Panc1 (cell line): ENCODE data around the gene RDX. TPM values are rescaled to one million over a fixed set of nuclear protein-coding genes. Genes with fewer than 3 reads are reported as not detected.

Experiments used
- ATAC-seq: fragments of 200-7000 bp; cut with Tn5 transposase; 2 replicates; pipeline ENCODE4 v1.9.1; 2020; ENCODE audit warnings: mild to moderate bottlenecking, moderate library complexity
- BruUV-seq: library from RNA; stranded (reverse); fragments of 400-500 nt; replicated peaks from 2 replicates; lab custom pipeline; 2021; lab: Mats Ljungman, UMichigan
- CTCF ChIA-PET: fragments of 300-600 bp; sonication (Branson Sonifier 250); formaldehyde crosslinking; loops from one replicate; lab custom pipeline; 2022; ENCODE audit warnings: antibody characterized with exemption; lab: Charles Lee
- POLR2A ChIA-PET: fragments of 300-600 bp; sonication (Branson Sonifier 250); formaldehyde crosslinking; loops from one replicate; lab custom pipeline; 2022; ENCODE audit warnings: antibody characterized with exemption; lab: Charles Lee
- DNase-seq: peaks from one replicate; pipeline ENCODE4 v3.0.0-alpha.2; 2010; ENCODE audit warnings: low read depth, low spot score
- H3K27ac ChIP-seq: 2 replicates; pipeline ENCODE4 v1.5.1; 2011; ENCODE audit warnings: mild to moderate bottlenecking, low read length, inconsistent platforms
- H3K27me3 ChIP-seq: fragments of 200-500 bp; sonication (Bioruptor generic); 2 replicates; pipeline ENCODE4 v1.6.0; 2014; ENCODE audit warnings: low read length, inconsistent platforms; ENCODE audit not compliant: control insufficient read depth, insufficient read depth
- H3K36me3 ChIP-seq: fragments of 200-500 bp; sonication (Bioruptor generic); 2 replicates; pipeline ENCODE4 v1.5.1; 2014; ENCODE audit warnings: inconsistent platforms, mild to moderate bottlenecking, low read length, moderate library complexity; ENCODE audit not compliant: control insufficient read depth, insufficient read depth
- H3K4me1 ChIP-seq: 2 replicates; pipeline ENCODE4 v1.5.1; 2011; ENCODE audit warnings: inconsistent platforms, mild to moderate bottlenecking, low read length, moderate library complexity; ENCODE audit not compliant: control insufficient read depth, insufficient read depth
- H3K4me3 ChIP-seq, 2 experiments: 2 replicates each; pipeline ENCODE4 v1.5.1; 2011 to 2012; ENCODE audit warnings: low read depth in 2 of 2, low read length in 2 of 2, mild to moderate bottlenecking in 2 of 2, inconsistent platforms in 1 of 2, moderate library complexity in 1 of 2
- H3K9me3 ChIP-seq: fragments of 200-500 bp; sonication (Bioruptor generic); 2 replicates; pipeline ENCODE4 v1.5.1; 2014; ENCODE audit warnings: low read depth, mild to moderate bottlenecking, inconsistent platforms, low read length, moderate library complexity; ENCODE audit not compliant: control insufficient read depth, insufficient read depth
- POLR2AphosphoS5 ChIP-seq: IDR thresholded peaks from 2 replicates; pipeline ENCODE4 v1.6.1; 2012; ENCODE audit warnings: mild to moderate bottlenecking, low read depth, low read length, moderate library complexity
- SIN3A ChIP-seq: IDR thresholded peaks from 2 replicates; pipeline ENCODE4 v1.6.1; 2012; ENCODE audit warnings: low read depth, mild to moderate bottlenecking, low read length, moderate library complexity, borderline replicate concordance; ENCODE audit not compliant: insufficient read depth
- TCF7L2 ChIP-seq: IDR thresholded peaks from 2 replicates; pipeline ENCODE4 v1.6.1; 2011; ENCODE audit warnings: mild to moderate bottlenecking, low read depth, low read length, inconsistent platforms
- in situ Hi-C: cut with HindIII; loops from 2 replicates; pipeline ENCODE4 v1.10.0; 2016; ENCODE audit warnings: low sequenced_read_pairs, low pct_unique_long_range_greater_than_20kb
- intact Hi-C: fragments of 100-400 bp; cut with micrococcal nuclease; formaldehyde crosslinking; loops from one replicate; pipeline ENCODE4 v1.10.0; 2022; ENCODE audit not compliant: unreplicated experiment
- total RNA-seq: library from RNA; stranded (reverse); gene quantifications from one replicate; pipeline ENCODE4 v1.2.1, GENCODE V29; 2021; ENCODE audit not compliant: unreplicated experiment
- TF ChIP-seq, protein P1 (sequence below): fragments of 450-650 bp; IDR thresholded peaks from 2 replicates; pipeline ENCODE4 v1.5.1; 2017; ENCODE audit warnings: mild to moderate bottlenecking
- TF ChIP-seq, protein P2 (sequence below), 2 experiments: IDR thresholded peaks; 2 replicates each; pipeline ENCODE4 v1.6.1; 2011 to 2012; ENCODE audit warnings: low read depth in 2 of 2, control low read depth in 1 of 2, low read length in 1 of 2, mild to moderate bottlenecking in 1 of 2, moderate library complexity in 1 of 2; ENCODE audit not compliant: insufficient read depth in 1 of 2

Gene RDX
- total RNA-seq, 1 experiment from 2014 or later: 200 TPM

DNA sequence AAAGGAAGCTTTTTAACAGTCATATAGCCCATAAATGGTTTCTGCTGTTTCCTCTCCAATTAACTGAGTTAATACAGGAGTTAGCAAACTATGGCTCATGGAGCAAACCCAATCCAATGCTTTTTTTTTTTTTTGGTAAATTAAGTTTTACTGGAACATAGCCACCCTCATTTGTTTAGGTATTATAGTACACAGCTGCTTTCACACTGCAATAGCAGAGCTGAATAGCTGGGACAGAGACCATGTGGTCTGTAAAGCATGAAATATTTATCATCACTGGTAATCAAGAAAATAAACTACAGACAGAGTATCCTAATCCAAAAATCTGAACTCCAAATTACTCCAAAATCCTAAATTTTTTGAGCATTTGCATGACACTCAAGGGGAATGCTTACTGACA, 53.7 kb downstream of the RDX start:
- Histone ChIP-seq H3K4me1 (no peaks in the 10 kb centered on the region), H3K9me3 (no peaks in the 10 kb centered on the region), H3K4me3 (no peak overlapping the region), H3K27ac (no peak overlapping the region), H3K27me3 (no peaks in the 10 kb centered on the region), H3K36me3 (peaks cover 19% of the 10 kb centered on the region)
- TF ChIP-seq SIN3A: no peak
- ChIA-PET CTCF (no interaction called here), POLR2A (no interaction called here)
- ATAC-seq (no peak), DNase-seq (no peak)
- in situ Hi-C loops (no loop called here), intact Hi-C loops (no loop called here)
- BruUV-seq: no TSS peak

DNA sequence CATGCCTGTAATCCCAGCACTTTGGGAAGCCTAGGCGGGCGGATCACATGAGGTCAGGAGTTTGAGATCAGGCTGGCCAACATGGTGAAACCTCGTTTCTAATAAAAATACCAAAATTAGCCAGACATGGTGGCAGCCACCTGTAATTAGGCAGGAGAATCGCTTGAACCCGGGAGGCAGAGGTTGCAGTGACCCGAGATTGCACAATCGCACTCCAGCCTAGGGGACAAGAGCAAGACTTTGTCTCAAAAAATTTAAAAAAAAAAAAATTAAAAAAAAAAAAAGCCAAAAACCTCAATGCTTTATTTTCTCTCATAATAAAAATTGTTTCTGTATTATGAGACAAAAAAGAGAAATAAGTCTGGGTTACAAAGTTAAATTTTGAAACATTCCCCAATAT, 54.2 kb downstream of the RDX start:
- H3K27me3 ChIP-seq: no peaks in the 10 kb centered on the region
- POLR2A ChIA-PET: no interaction called here
- DNase-seq: no peak
- H3K36me3 ChIP-seq: peaks cover 18% of the 10 kb centered on the region
- no peak overlapping the region for H3K27ac ChIP-seq
- in situ Hi-C loops: no loop called here
- H3K4me3 ChIP-seq: no peak overlapping the region
- CTCF ChIA-PET: no interaction called here
- ATAC-seq: no peak
- no peak for TF ChIP-seq SIN3A
- TF ChIP-seq, protein P1, sequence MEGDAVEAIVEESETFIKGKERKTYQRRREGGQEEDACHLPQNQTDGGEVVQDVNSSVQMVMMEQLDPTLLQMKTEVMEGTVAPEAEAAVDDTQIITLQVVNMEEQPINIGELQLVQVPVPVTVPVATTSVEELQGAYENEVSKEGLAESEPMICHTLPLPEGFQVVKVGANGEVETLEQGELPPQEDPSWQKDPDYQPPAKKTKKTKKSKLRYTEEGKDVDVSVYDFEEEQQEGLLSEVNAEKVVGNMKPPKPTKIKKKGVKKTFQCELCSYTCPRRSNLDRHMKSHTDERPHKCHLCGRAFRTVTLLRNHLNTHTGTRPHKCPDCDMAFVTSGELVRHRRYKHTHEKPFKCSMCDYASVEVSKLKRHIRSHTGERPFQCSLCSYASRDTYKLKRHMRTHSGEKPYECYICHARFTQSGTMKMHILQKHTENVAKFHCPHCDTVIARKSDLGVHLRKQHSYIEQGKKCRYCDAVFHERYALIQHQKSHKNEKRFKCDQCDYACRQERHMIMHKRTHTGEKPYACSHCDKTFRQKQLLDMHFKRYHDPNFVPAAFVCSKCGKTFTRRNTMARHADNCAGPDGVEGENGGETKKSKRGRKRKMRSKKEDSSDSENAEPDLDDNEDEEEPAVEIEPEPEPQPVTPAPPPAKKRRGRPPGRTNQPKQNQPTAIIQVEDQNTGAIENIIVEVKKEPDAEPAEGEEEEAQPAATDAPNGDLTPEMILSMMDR: no peak
- TF ChIP-seq POLR2AphosphoS5: no peak
- TF ChIP-seq, protein P2, sequence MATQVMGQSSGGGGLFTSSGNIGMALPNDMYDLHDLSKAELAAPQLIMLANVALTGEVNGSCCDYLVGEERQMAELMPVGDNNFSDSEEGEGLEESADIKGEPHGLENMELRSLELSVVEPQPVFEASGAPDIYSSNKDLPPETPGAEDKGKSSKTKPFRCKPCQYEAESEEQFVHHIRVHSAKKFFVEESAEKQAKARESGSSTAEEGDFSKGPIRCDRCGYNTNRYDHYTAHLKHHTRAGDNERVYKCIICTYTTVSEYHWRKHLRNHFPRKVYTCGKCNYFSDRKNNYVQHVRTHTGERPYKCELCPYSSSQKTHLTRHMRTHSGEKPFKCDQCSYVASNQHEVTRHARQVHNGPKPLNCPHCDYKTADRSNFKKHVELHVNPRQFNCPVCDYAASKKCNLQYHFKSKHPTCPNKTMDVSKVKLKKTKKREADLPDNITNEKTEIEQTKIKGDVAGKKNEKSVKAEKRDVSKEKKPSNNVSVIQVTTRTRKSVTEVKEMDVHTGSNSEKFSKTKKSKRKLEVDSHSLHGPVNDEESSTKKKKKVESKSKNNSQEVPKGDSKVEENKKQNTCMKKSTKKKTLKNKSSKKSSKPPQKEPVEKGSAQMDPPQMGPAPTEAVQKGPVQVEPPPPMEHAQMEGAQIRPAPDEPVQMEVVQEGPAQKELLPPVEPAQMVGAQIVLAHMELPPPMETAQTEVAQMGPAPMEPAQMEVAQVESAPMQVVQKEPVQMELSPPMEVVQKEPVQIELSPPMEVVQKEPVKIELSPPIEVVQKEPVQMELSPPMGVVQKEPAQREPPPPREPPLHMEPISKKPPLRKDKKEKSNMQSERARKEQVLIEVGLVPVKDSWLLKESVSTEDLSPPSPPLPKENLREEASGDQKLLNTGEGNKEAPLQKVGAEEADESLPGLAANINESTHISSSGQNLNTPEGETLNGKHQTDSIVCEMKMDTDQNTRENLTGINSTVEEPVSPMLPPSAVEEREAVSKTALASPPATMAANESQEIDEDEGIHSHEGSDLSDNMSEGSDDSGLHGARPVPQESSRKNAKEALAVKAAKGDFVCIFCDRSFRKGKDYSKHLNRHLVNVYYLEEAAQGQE (IDR thresholded peaks at IDR 0.05; ENCODE audit: insufficient read depth in 1 of 2, low read depth in 2 of 2, low read length in 1 of 2): no peak
- TF ChIP-seq TCF7L2: no peak
- H3K9me3 ChIP-seq: no peaks in the 10 kb centered on the region
- no peaks in the 10 kb centered on the region for H3K4me1 ChIP-seq
- BruUV-seq: no TSS peak
- intact Hi-C loops: no loop called here

DNA sequence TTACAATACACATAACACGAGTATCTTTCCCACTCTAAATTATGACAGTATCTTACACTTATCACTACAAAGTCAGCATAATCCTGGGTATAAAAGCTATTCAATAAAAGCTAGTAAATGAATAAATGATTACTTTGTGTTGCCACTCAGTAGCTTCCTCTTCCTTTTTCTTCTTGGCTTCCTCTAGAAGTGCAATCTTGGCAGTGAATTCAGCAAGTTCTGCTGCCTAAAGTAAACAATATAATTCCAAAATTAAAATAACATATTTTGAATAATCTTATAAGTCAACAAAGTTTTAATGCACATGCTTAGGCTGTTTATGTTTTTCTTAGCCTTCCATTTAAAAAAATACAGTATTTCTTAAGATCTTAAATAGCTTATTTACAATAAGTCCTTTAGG, 60.4 kb downstream of the RDX start:
- Histone ChIP-seq H3K27me3 (no peaks in the 10 kb centered on the region), H3K4me3 (no peak overlapping the region), H3K4me1 (no peaks in the 10 kb centered on the region), H3K27ac (no peak overlapping the region), H3K36me3 (peaks cover 60% of the 10 kb centered on the region), H3K9me3 (no peaks in the 10 kb centered on the region)
- TF ChIP-seq TCF7L2 (no peak), SIN3A (no peak), POLR2AphosphoS5 (no peak)
- TF ChIP-seq, protein P2 (IDR thresholded peaks at IDR 0.05; ENCODE audit: insufficient read depth in 1 of 2, low read depth in 2 of 2, low read length in 1 of 2): no peak
- TF ChIP-seq, protein P1: no peak
- ATAC-seq: no peak
- intact Hi-C loops (no loop called here), in situ Hi-C loops (no loop called here)
- ChIA-PET CTCF (no interaction called here), POLR2A (no interaction called here)
- BruUV-seq: no TSS peak
- DNase-seq: no peak
